ENCODE results near the gene ZNF593. TPM values are rescaled to one million over a fixed set of nuclear protein-coding genes. Genes with fewer than 3 reads are reported as not detected.

ZNF593 gene
- total RNA-seq, 1 experiment from 2014 or later: 22.2 TPM

GRCh38 chr1:26132834-26133167, 36.9 kb upstream of the ZNF593 start:
- intact Hi-C loops (cut with micrococcal nuclease; ENCODE audit: unreplicated experiment): no loop called here
- DNase-seq: no peak
- CTCF ChIA-PET: no interaction called here
- BruUV-seq (replicated peaks): no TSS peak
- Mint-ChIP-seq H3K4me1 (ENCODE audit: low read depth, unreplicated experiment) (peaks cover 14% of the 10 kb centered on the region), H3K9me3 (ENCODE audit: low read depth, unreplicated experiment) (no peaks in the 10 kb centered on the region), H3K4me3 (ENCODE audit: low read depth, unreplicated experiment) (no peak overlapping the region), H3K27me3 (ENCODE audit: unreplicated experiment) (no peaks in the 10 kb centered on the region), H3K36me3 (ENCODE audit: insufficient read depth, unreplicated experiment) (no peaks in the 10 kb centered on the region), H3K27ac (ENCODE audit: unreplicated experiment) (no peak overlapping the region)
- TF ChIP-seq CTCF (IDR thresholded peaks at IDR 0.05; ENCODE audit: unreplicated experiment): no peak

DNA sequence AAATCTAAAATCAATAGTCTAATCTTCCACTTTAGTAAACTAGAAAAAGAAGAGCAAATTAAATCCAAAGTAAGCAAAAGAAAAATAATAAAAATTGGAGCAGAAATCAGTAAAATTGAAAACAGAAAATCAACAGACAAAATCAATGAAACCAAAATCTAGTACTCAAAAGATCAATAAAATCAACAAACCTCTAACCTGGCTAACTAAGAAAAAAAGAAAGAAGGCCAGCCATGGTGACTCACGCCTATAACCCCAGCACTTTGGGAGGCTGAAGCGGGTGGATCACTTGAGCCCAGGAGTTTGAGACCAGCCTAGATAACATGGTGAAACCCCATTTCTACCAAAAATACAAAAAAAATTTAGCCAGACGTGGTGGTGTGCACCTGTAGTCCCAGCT, 35.2 kb upstream of the ZNF593 start:
- H3K4me1 Mint-ChIP-seq (ENCODE audit: low read depth, unreplicated experiment): no peaks in the 10 kb centered on the region
- no peak overlapping the region for H3K4me3 Mint-ChIP-seq (ENCODE audit: low read depth, unreplicated experiment)
- no peaks in the 10 kb centered on the region for H3K27me3 Mint-ChIP-seq (ENCODE audit: unreplicated experiment)
- H3K36me3 Mint-ChIP-seq (ENCODE audit: insufficient read depth, unreplicated experiment): no peaks in the 10 kb centered on the region
- no peak overlapping the region for H3K27ac Mint-ChIP-seq (ENCODE audit: unreplicated experiment)
- intact Hi-C loops (cut with micrococcal nuclease; ENCODE audit: unreplicated experiment): no loop called here
- no peaks in the 10 kb centered on the region for H3K9me3 Mint-ChIP-seq (ENCODE audit: low read depth, unreplicated experiment)
- TF ChIP-seq CTCF (IDR thresholded peaks at IDR 0.05; ENCODE audit: unreplicated experiment): no peak
- BruUV-seq (replicated peaks): no TSS peak
- no peak for DNase-seq
- CTCF ChIA-PET: no interaction called here

DNA sequence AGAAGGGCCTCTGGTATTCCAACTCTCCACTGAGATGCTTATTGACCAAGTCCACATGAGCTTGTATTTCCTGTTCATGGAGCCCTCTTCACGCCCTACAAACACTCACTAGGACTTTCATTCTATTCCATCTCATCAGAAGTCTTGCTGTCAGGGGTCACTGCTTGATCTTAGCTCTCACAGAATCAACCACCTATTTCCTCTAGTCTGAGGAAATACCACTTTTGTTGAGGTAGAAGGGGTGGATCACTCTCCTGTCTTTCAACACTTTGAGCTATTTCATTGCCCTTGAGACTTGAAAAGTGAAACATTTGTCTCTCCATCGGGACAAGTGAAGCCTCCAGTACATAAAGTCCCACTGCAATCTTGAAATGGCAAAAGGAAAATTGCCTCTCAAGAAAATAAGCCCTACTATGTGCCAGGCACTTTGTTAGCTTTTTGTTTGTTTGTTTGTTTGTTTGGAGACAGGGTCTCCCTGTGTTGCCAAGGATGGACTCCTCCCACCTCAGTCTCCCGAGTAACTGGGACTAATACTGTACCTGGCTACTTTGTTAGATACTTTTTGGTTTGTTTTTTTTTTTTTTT, 30.6 kb upstream of the ZNF593 start:
- CTCF ChIA-PET: interaction anchor here (0.7 to 1.7 kb wide), 3 partner anchors 12 to 219 kb away, joined by 3 to 5 read pairs (median 4); no protein-coding TSS in a partner anchor
- intact Hi-C loops (cut with micrococcal nuclease; ENCODE audit: unreplicated experiment): no loop called here
- no peaks in the 10 kb centered on the region for H3K27me3 Mint-ChIP-seq (ENCODE audit: unreplicated experiment)
- no peak for TF ChIP-seq CTCF (IDR thresholded peaks at IDR 0.05; ENCODE audit: unreplicated experiment)
- no peaks in the 10 kb centered on the region for H3K9me3 Mint-ChIP-seq (ENCODE audit: low read depth, unreplicated experiment)
- H3K4me1 Mint-ChIP-seq (ENCODE audit: low read depth, unreplicated experiment): no peaks in the 10 kb centered on the region
- no peak overlapping the region for H3K27ac Mint-ChIP-seq (ENCODE audit: unreplicated experiment)
- no TSS peak for BruUV-seq (replicated peaks)
- H3K4me3 Mint-ChIP-seq (ENCODE audit: low read depth, unreplicated experiment): no peak overlapping the region
- H3K36me3 Mint-ChIP-seq (ENCODE audit: insufficient read depth, unreplicated experiment): no peaks in the 10 kb centered on the region
- DNase-seq: no peak

DNA sequence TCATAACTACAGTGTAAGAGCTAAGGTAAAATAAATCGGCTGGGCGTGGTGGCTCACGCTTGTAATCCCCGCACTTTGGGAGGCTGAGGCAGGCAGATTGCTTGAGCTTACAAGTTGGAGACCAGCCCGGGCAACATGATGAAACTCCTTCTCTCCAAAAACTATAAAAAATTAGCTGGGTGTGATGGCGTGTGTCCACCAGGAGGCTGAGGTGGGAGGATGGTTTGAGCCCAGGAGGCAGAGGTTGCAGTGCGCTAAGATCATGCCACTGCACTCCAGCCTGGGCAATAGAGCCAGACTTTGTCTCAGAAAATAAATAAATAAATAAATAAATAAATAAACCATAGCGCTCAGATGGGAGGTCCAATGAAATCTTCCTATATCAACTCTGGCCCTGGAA, 27.5 kb upstream of the ZNF593 start:
- no peak for TF ChIP-seq CTCF (IDR thresholded peaks at IDR 0.05; ENCODE audit: unreplicated experiment)
- no peaks in the 10 kb centered on the region for H3K9me3 Mint-ChIP-seq (ENCODE audit: low read depth, unreplicated experiment)
- H3K27me3 Mint-ChIP-seq (ENCODE audit: unreplicated experiment): no peaks in the 10 kb centered on the region
- CTCF ChIA-PET: interaction anchor here (0.6 to 1.3 kb wide), 2 partner anchors 16 to 179 kb away, joined by 3 read pairs; no protein-coding TSS in a partner anchor
- no peaks in the 10 kb centered on the region for H3K4me1 Mint-ChIP-seq (ENCODE audit: low read depth, unreplicated experiment)
- BruUV-seq (replicated peaks): no TSS peak
- intact Hi-C loops (cut with micrococcal nuclease; ENCODE audit: unreplicated experiment): no loop called here
- no peak overlapping the region for H3K4me3 Mint-ChIP-seq (ENCODE audit: low read depth, unreplicated experiment)
- H3K27ac Mint-ChIP-seq (ENCODE audit: unreplicated experiment): no peak overlapping the region
- DNase-seq: no peak
- peaks cover 4% of the 10 kb centered on the region for H3K36me3 Mint-ChIP-seq (ENCODE audit: insufficient read depth, unreplicated experiment)
